SK-N-SH treated with all-trans-retinoic acid at 6 μM for 48 hours (cell line): ENCODE data around the gene OLR1.

Source experiments
- ARNTL ChIP-seq: fragments of 450-650 bp; formaldehyde crosslinking; IDR thresholded peaks from 2 replicates; pipeline ENCODE4 v1.5.0; 2020; ENCODE audit warnings: low read depth, mild to moderate bottlenecking, moderate library complexity, borderline replicate concordance
- BACH2 ChIP-seq: fragments of 250-450 bp; sonication (Bioruptor Pico); IDR thresholded peaks from 2 replicates; pipeline ENCODE4 v1.9.0; 2021; ENCODE audit warnings: mild to moderate bottlenecking, borderline replicate concordance
- CREB5 ChIP-seq: fragments of 250-450 bp; sonication (Bioruptor Pico); IDR thresholded peaks from 2 replicates; pipeline ENCODE4 v1.5.1; 2020; ENCODE audit warnings: low read depth, mild to moderate bottlenecking, moderate library complexity
- ISL1 ChIP-seq: fragments of 250-450 bp; sonication (Bioruptor Pico); IDR thresholded peaks from 2 replicates; pipeline ENCODE4 v2.1.2; 2022; ENCODE audit warnings: mild to moderate bottlenecking, moderate library complexity
- OSR1 ChIP-seq: fragments of 250-450 bp; sonication (Bioruptor Pico); IDR thresholded peaks from 2 replicates; pipeline ENCODE4 v1.8.0; 2022; ENCODE audit warnings: moderate library complexity, mild to moderate bottlenecking, inconsistent platforms
- PATZ1 ChIP-seq: fragments of 250-450 bp; sonication (Bioruptor Pico); IDR thresholded peaks from 2 replicates; pipeline ENCODE4 v1.8.0; 2020; ENCODE audit warnings: mild to moderate bottlenecking, moderate library complexity, borderline replicate concordance
- PPARA ChIP-seq: fragments of 250-450 bp; sonication (Bioruptor Pico); IDR thresholded peaks from 2 replicates; pipeline ENCODE4 v1.5.0; 2020; ENCODE audit warnings: mild to moderate bottlenecking, borderline replicate concordance
- RARB ChIP-seq: fragments of 250-450 bp; sonication (Bioruptor Pico); IDR thresholded peaks from 2 replicates; pipeline ENCODE4 v1.8.0; 2021; ENCODE audit warnings: mild to moderate bottlenecking, moderate library complexity
- ZC3H10 ChIP-seq: fragments of 250-450 bp; sonication (Bioruptor Pico); IDR thresholded peaks from 2 replicates; pipeline ENCODE4 v1.5.1; 2021; ENCODE audit warnings: mild to moderate bottlenecking, moderate library complexity
- ZFP3 ChIP-seq: fragments of 250-450 bp; sonication (Bioruptor Pico); IDR thresholded peaks from 2 replicates; pipeline ENCODE4 v1.5.0; 2020; ENCODE audit warnings: mild to moderate bottlenecking, moderate library complexity
- ZFP30 ChIP-seq: fragments of 450-650 bp; formaldehyde crosslinking; IDR thresholded peaks from 2 replicates; pipeline ENCODE4 v1.5.0; 2022; ENCODE audit warnings: mild to moderate bottlenecking, moderate library complexity
- ZNF70 ChIP-seq: fragments of 450-650 bp; formaldehyde crosslinking; IDR thresholded peaks from 2 replicates; pipeline ENCODE4 v1.5.0; 2020; ENCODE audit warnings: mild to moderate bottlenecking, moderate library complexity

GRCh38 chr12:10213168-10214135 is 41.5 kb upstream of the OLR1 start:
- TF ChIP-seq ZFP30 (CRISPR knock-in tag) (no peak), RARB (no peak), ARNTL (no peak), ISL1 (CRISPR knock-in tag) (no peak), ZFP3 (CRISPR knock-in tag) (no peak), ZC3H10 (no peak), OSR1 (no peak), PPARA (no peak), ZNF70 (CRISPR knock-in tag) (no peak), CREB5 (CRISPR knock-in tag) (no peak), BACH2 (CRISPR knock-in tag) (no peak), PATZ1 (CRISPR knock-in tag) (no peak)
